Neutrophil (primary cell): ENCODE measurements around the gene SLC12A2.

ENCODE experiments used
- H3K27ac ChIP-seq: fragments of 200-600 bp; sonication (generic); 2 replicates; pipeline ENCODE4 v1.5.1; 2016; ENCODE audit warnings: mild to moderate bottlenecking, moderate library complexity
- H3K27me3 ChIP-seq: fragments of 200-600 bp; sonication (generic); 2 replicates; pipeline ENCODE4 v1.6.0; 2016; ENCODE audit warnings: mild to moderate bottlenecking
- H3K36me3 ChIP-seq: fragments of 200-600 bp; sonication (generic); 2 replicates; pipeline ENCODE4 v1.5.1; 2017
- H3K4me1 ChIP-seq, 2 experiments: fragments of 200-600 bp in 1 of 2; sonication (generic) in 1 of 2; 1 replicate in 1 of 2; 2 replicates in 1 of 2; pipeline versions ENCODE4 v1.5.1 to v1.6.1; 2013 to 2016; ENCODE audit warnings: low read depth in 1 of 2, low read length in 1 of 2, mild to moderate bottlenecking in 1 of 2, moderate library complexity in 1 of 2; ENCODE audit not compliant: control insufficient read depth in 1 of 2, insufficient read depth in 1 of 2
- H3K4me3 ChIP-seq, 2 experiments: fragments of 200-600 bp in 1 of 2; sonication (generic) in 1 of 2; 1 replicate in 1 of 2; 2 replicates in 1 of 2; pipeline ENCODE4 v1.5.1; 2013 to 2016; ENCODE audit warnings: low read depth in 1 of 2, low read length in 1 of 2, mild to moderate bottlenecking in 1 of 2, moderate library complexity in 1 of 2
- H3K9me3 ChIP-seq: fragments of 200-600 bp; sonication (generic); 2 replicates; pipeline ENCODE4 v1.5.1; 2016
- TF ChIP-seq, protein P1 (sequence below): fragments of 200-600 bp; sonication (generic); IDR thresholded peaks from 2 replicates; pipeline ENCODE4 v1.5.1; 2016; ENCODE audit warnings: antibody characterized with exemption

The SLC12A2 gene

GRCh38 chr5:128220841-128221240, 137.3 kb downstream of the SLC12A2 start:
- TF ChIP-seq, protein P1, sequence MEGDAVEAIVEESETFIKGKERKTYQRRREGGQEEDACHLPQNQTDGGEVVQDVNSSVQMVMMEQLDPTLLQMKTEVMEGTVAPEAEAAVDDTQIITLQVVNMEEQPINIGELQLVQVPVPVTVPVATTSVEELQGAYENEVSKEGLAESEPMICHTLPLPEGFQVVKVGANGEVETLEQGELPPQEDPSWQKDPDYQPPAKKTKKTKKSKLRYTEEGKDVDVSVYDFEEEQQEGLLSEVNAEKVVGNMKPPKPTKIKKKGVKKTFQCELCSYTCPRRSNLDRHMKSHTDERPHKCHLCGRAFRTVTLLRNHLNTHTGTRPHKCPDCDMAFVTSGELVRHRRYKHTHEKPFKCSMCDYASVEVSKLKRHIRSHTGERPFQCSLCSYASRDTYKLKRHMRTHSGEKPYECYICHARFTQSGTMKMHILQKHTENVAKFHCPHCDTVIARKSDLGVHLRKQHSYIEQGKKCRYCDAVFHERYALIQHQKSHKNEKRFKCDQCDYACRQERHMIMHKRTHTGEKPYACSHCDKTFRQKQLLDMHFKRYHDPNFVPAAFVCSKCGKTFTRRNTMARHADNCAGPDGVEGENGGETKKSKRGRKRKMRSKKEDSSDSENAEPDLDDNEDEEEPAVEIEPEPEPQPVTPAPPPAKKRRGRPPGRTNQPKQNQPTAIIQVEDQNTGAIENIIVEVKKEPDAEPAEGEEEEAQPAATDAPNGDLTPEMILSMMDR, result no peak

DNA sequence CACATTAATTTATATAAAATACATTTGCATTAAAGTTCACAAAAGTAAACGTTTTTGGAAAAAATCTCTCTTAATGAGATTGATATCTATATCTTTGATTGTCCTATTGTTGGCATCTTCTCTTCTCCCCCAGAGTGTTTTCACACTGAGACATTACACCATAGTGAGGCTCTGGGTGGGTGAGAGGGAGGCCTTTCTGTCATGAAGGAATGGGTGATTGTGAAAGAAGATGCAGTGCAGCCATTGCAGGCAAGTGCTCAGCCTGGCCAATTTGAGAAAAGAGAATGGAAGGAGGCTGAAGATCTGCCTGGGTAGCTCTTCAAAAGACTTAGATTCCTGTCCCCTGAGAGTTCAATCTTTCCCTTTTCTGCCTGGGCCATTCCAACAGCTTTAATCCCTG, 140.8 kb downstream of the SLC12A2 start:
- TF ChIP-seq, protein P1, result no peak
- Histone ChIP-seq H3K4me1 (no peaks in the 10 kb centered on the region), H3K4me3 (no peak overlapping the region), H3K27me3 (no peaks in the 10 kb centered on the region), H3K9me3 (no peaks in the 10 kb centered on the region), H3K27ac (no peak overlapping the region), H3K36me3 (no peaks in the 10 kb centered on the region)

More at GRCh38 chr5:128220841-128221240, 137.3 kb downstream of the SLC12A2 start:
- Histone ChIP-seq H3K27me3 (no peaks in the 10 kb centered on the region), H3K4me1 (no peaks in the 10 kb centered on the region), H3K4me3 (no peak overlapping the region), H3K36me3 (no peaks in the 10 kb centered on the region), H3K27ac (no peak overlapping the region), H3K9me3 (no peaks in the 10 kb centered on the region)

- H3K27me3 ChIP-seq, result no peaks in the 10 kb centered on the region
- no peaks in the 10 kb centered on the region for H3K36me3 ChIP-seq
- no peaks in the 10 kb centered on the region for H3K9me3 ChIP-seq
- H3K4me3 ChIP-seq, result no peak overlapping the region
- TF ChIP-seq, protein P1, result no peak
- H3K27ac ChIP-seq, result no peak overlapping the region
- no peaks in the 10 kb centered on the region for H3K4me1 ChIP-seq
Observed at GRCh38 chr5:128225245-128226030, 141.9 kb downstream of the SLC12A2 start.

DNA sequence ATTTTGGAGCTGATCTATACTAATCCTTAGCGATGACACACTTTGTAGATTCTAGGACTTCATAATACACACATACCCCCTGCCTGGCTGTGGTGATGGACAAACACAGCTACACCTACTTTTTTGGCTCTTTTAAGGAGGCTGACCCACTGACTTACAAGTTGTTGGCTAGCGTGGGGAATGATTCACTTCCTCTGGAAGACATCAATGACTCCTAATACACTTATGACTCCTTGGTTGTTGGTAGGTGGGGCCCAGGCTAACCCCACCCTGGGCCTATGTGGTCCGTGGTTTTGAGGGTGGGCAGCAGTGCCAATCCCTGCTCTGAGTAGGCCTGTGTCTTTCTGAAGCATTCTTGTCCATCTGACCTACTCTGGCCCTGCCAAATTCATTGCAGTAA, 144.4 kb downstream of the SLC12A2 start:
- TF ChIP-seq, protein P1, result no peak
- no peak overlapping the region for H3K4me3 ChIP-seq
- no peaks in the 10 kb centered on the region for H3K27me3 ChIP-seq
- H3K27ac ChIP-seq, result no peak overlapping the region
- no peaks in the 10 kb centered on the region for H3K9me3 ChIP-seq
- H3K4me1 ChIP-seq, result no peaks in the 10 kb centered on the region
- no peaks in the 10 kb centered on the region for H3K36me3 ChIP-seq

GRCh38 chr5:128228521-128228920, 145.0 kb downstream of the SLC12A2 start:
- H3K9me3 ChIP-seq, result no peaks in the 10 kb centered on the region
- TF ChIP-seq, protein P1, result no peak
- no peaks in the 10 kb centered on the region for H3K36me3 ChIP-seq
- H3K27me3 ChIP-seq, result no peaks in the 10 kb centered on the region
- no peaks in the 10 kb centered on the region for H3K4me1 ChIP-seq
- H3K27ac ChIP-seq, result no peak overlapping the region
- H3K4me3 ChIP-seq, result no peak overlapping the region
